ENCODE data around the gene LCLAT1. TPM values are rescaled to one million over a fixed set of nuclear protein-coding genes. Genes with fewer than 3 reads are reported as not detected.

The LCLAT1 gene
- total RNA-seq, 4 donors from 2014 or later: 25.3 to 55.4 (median 43.1) TPM

DNA sequence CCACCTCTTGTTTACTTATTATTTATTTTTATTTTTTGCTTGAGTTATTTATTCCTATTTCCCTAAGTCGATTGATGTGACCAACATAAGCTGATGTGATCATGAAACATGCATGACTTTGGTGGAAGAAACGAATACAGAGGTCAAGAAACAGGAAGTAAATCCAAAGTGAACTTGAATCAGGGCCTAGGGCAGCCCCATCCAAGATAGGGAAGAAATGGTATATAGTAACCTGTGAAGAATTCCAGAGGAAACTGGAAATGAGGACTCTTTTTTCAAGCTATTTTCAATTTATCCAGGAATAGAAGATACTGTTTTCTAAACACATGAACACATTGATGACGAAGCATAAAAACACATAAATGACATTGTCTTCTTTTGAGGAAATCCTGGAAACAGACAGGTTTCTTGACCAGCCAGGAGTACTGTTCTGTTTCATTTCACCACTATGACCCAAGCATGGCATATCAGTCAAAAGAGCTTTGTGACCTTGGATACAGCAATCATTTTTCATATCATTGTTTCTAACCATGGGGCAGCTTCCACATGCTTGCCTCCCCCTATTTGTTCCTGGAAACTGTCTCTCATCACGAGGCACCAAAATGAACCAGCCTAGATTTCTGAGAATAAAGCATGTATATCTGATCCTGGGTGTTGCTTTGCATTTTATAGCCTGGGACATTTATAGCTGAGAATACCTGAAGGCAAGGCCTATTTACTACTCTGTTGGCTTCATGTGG, 9.1 kb upstream of the LCLAT1 start:
- Histone ChIP-seq H3K27ac (no peak overlapping the region), H3K27me3 (no peaks in the 10 kb centered on the region), H3K4me3 (no peak overlapping the region), H3K36me3 (no peaks in the 10 kb centered on the region), H3K4me1 (peaks cover 0 to 17% (median 6%) of the 10 kb centered on the region in 3 donors), H3K9me3 (no peaks in the 10 kb centered on the region)
- WGBS, 2 donors (ENCODE audit: low coverage in 1 of 2): 69 to 74% methylated on average over 4 of the region's 4 CpGs
- TF ChIP-seq POLR2A (IDR thresholded peaks at IDR 0.05) (no peak), EP300 (IDR thresholded peaks at IDR 0.05) (no peak), POLR2AphosphoS5 (IDR thresholded peaks at IDR 0.05) (no peak)
- TF ChIP-seq, protein P1, sequence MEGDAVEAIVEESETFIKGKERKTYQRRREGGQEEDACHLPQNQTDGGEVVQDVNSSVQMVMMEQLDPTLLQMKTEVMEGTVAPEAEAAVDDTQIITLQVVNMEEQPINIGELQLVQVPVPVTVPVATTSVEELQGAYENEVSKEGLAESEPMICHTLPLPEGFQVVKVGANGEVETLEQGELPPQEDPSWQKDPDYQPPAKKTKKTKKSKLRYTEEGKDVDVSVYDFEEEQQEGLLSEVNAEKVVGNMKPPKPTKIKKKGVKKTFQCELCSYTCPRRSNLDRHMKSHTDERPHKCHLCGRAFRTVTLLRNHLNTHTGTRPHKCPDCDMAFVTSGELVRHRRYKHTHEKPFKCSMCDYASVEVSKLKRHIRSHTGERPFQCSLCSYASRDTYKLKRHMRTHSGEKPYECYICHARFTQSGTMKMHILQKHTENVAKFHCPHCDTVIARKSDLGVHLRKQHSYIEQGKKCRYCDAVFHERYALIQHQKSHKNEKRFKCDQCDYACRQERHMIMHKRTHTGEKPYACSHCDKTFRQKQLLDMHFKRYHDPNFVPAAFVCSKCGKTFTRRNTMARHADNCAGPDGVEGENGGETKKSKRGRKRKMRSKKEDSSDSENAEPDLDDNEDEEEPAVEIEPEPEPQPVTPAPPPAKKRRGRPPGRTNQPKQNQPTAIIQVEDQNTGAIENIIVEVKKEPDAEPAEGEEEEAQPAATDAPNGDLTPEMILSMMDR (IDR thresholded peaks at IDR 0.05): no peak
- ATAC-seq: no peak

DNA sequence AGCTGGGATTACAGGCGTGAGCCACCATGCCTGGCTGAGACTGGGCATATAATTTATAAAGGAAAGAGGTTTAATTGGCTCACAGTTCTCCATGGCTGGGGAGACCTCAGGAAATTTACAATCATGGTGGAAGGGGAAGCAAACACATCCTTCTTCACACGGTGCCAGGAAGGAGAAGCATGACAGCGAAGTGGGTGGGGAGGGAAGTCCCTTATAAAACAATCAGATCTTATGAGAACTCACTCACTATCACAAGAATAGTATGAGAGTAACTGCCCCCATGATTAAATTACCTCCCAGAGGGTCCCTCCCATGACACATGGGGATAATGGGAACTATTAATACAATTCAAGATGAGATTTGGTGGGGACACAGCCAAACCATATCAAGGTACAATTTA, 7.8 kb upstream of the LCLAT1 start:
- Histone ChIP-seq H3K27me3 (no peaks in the 10 kb centered on the region), H3K4me3 (no peak overlapping the region), H3K36me3 (no peaks in the 10 kb centered on the region), H3K9me3 (no peaks in the 10 kb centered on the region), H3K4me1 (peaks cover 0 to 4% (median 0%) of the 10 kb centered on the region in 3 donors), H3K27ac (no peak overlapping the region)
- WGBS, 2 donors (ENCODE audit: low coverage in 1 of 2): 83 to 85% methylated on average over 3 of the region's 3 CpGs
- TF ChIP-seq, protein P1 (IDR thresholded peaks at IDR 0.05): no peak
- TF ChIP-seq EP300 (IDR thresholded peaks at IDR 0.05): no peak
- TF ChIP-seq POLR2A (IDR thresholded peaks at IDR 0.05): no peak
- no peak for TF ChIP-seq POLR2AphosphoS5 (IDR thresholded peaks at IDR 0.05)
- no peak for ATAC-seq

DNA sequence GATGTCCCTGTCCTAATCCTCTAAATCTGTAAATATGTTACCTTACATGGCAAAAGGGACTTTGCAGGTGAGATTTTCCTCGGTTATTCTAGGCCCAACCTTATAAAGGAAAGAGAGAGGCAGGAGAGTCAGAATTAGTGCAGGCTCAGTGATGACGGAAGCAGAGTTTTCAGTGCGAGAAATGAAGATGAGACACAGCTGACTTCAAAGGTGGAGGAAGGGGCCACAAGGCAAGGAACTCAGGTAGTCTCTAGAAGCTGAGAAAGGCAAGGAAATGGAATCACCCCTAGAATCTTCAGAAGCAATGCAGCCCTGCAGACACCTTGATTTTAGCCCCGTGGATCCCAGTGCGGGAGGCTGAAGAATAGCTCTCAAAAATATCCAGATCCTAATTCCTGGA, 7.2 kb upstream of the LCLAT1 start:
- no peak overlapping the region for H3K27ac ChIP-seq
- 80 to 97% methylated on average over 4 to 5 of the region's 5 CpGs for WGBS, 2 donors (ENCODE audit: low coverage in 1 of 2)
- TF ChIP-seq EP300 (IDR thresholded peaks at IDR 0.05): no peak
- no peak for TF ChIP-seq POLR2A (IDR thresholded peaks at IDR 0.05)
- TF ChIP-seq, protein P1 (IDR thresholded peaks at IDR 0.05): no peak
- no peak for TF ChIP-seq POLR2AphosphoS5 (IDR thresholded peaks at IDR 0.05)
- H3K27me3 ChIP-seq: no peaks in the 10 kb centered on the region
- H3K36me3 ChIP-seq: no peaks in the 10 kb centered on the region
- no peak overlapping the region for H3K4me3 ChIP-seq
- no peak for ATAC-seq
- H3K9me3 ChIP-seq: no peaks in the 10 kb centered on the region
- H3K4me1 ChIP-seq: peaks cover 0 to 4% (median 0%) of the 10 kb centered on the region in 3 donors

DNA sequence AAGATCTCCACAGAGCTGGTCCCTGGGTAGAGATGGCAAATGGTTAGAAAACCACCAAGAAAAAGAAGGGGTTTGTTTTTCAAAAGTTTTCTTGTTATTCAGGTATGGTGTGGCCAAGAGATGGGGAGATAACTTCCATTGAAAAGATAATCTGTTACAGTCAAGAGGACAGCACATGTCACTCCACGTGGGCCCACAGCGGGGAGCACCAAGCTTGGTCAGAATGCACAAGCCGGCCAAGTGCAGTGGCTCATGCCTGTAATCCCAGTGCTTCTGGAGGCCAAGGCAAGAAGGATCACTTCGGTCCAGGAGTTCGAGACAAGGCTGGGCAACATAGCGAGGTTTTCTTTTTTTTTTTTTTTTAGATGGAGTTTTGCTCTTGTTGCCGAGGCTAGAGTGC, 6.0 kb upstream of the LCLAT1 start:
- 92 to 98% methylated on average over 2 to 6 of the region's 7 CpGs for WGBS, 2 donors (ENCODE audit: low coverage in 1 of 2)
- Histone ChIP-seq H3K4me3 (no peak overlapping the region), H3K4me1 (peaks cover 0 to 5% (median 0%) of the 10 kb centered on the region in 3 donors), H3K27me3 (no peaks in the 10 kb centered on the region), H3K36me3 (no peaks in the 10 kb centered on the region), H3K27ac (no peak overlapping the region), H3K9me3 (no peaks in the 10 kb centered on the region)
- no peak for ATAC-seq
- TF ChIP-seq, protein P1 (IDR thresholded peaks at IDR 0.05): no peak
- TF ChIP-seq EP300 (IDR thresholded peaks at IDR 0.05): no peak
- TF ChIP-seq POLR2AphosphoS5 (IDR thresholded peaks at IDR 0.05): no peak
- TF ChIP-seq POLR2A (IDR thresholded peaks at IDR 0.05): no peak

DNA sequence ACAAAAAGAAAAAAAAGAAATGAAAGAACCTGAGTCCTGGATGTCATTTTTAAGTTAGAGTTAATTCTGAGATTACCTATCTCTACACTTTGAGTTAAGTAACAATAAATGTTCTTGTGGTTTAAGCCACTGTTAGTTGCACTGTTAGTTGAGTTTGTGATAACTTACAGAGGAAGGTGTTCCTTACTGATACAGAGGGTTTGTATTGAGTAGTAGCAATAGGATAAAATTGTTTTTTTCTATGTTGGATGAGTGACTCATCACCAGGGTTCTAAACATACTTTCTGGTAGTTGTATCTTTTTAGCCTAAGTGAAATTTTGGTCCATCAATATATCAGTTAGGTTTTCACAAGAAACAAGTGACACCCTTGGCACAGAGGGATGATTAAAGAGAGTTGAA, 4.0 kb upstream of the LCLAT1 start:
- ATAC-seq: no peak
- no peak for TF ChIP-seq POLR2AphosphoS5 (IDR thresholded peaks at IDR 0.05)
- TF ChIP-seq, protein P1 (IDR thresholded peaks at IDR 0.05): no peak

More for the DNA sequence above, 4.0 kb upstream of the LCLAT1 start:
- no peaks in the 10 kb centered on the region for H3K9me3 ChIP-seq
- no peak overlapping the region for H3K4me3 ChIP-seq
- no peaks in the 10 kb centered on the region for H3K27me3 ChIP-seq
- H3K4me1 ChIP-seq: peaks cover 0 to 20% (median 0%) of the 10 kb centered on the region in 3 donors
- no peaks in the 10 kb centered on the region for H3K36me3 ChIP-seq
- H3K27ac ChIP-seq: no peak overlapping the region
